Measurements from ENCODE around the gene ESR1.

DNA sequence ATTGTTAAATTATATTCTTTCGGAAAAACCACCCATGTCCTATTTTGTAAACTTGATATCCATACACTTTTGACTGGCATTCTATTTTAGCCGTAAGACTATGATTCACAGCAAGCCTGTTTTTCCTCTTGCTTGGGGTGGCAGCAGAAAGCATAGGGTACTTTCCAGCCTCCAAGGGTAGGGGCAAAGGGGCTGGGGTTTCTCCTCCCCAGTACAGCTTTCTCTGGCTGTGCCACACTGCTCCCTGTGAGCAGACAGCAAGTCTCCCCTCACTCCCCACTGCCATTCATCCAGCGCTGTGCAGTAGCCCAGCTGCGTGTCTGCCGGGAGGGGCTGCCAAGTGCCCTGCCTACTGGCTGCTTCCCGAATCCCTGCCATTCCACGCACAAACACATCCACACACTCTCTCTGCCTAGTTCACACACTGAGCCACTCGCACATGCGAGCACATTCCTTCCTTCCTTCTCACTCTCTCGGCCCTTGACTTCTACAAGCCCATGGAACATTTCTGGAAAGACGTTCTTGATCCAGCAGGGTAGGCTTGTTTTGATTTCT is 2.1 kb upstream of the ESR1 start:
- TF ChIP-seq, protein P1, sequence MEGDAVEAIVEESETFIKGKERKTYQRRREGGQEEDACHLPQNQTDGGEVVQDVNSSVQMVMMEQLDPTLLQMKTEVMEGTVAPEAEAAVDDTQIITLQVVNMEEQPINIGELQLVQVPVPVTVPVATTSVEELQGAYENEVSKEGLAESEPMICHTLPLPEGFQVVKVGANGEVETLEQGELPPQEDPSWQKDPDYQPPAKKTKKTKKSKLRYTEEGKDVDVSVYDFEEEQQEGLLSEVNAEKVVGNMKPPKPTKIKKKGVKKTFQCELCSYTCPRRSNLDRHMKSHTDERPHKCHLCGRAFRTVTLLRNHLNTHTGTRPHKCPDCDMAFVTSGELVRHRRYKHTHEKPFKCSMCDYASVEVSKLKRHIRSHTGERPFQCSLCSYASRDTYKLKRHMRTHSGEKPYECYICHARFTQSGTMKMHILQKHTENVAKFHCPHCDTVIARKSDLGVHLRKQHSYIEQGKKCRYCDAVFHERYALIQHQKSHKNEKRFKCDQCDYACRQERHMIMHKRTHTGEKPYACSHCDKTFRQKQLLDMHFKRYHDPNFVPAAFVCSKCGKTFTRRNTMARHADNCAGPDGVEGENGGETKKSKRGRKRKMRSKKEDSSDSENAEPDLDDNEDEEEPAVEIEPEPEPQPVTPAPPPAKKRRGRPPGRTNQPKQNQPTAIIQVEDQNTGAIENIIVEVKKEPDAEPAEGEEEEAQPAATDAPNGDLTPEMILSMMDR (conservative IDR thresholded peaks at IDR 0.05; ENCODE audit: low read length): no peak
- no peak for TF ChIP-seq EZH2phosphoT487 (IDR thresholded peaks at IDR 0.05; ENCODE audit: borderline replicate concordance, low read depth, low read length)
